Measurements from ENCODE around the gene ITPR1. TPM values are rescaled to one million over a fixed set of nuclear protein-coding genes. Genes with fewer than 3 reads are reported as not detected.
"Not testable (repeated sequence)": the region's sequence is repeated elsewhere in the genome, so short reads cannot be mapped to it uniquely, and the experiment has no call there.

ITPR1 gene
- total RNA-seq, 1 experiment from 2014 or later: 48.5 TPM

GRCh38 chr3:4589475-4590097, 96.4 kb downstream of the ITPR1 start:
- Histone ChIP-seq H4K20me1 (ENCODE audit: low read length) (0 out of 2 replicates have a peak, but pooled peaks cover 4% of the 10 kb centered on the region), H3K9me3 (ENCODE audit: low read length) (no peaks in the 10 kb centered on the region), H3K27ac (ENCODE audit: low read length) (no peak overlapping the region), H3K36me3 (ENCODE audit: low read depth, low read length) (no peaks in the 10 kb centered on the region), H3F3A (ENCODE audit: low read length, unreplicated experiment) (no peaks in the 10 kb centered on the region), H3K4me3 (ENCODE audit: low read length) (no peak overlapping the region), H3K4me2 (ENCODE audit: low read length) (no peak overlapping the region), H2AFZ (ENCODE audit: low read length) (no peak overlapping the region), H3K4me1 (ENCODE audit: insufficient read depth, low read length) (peaks cover 17% of the 10 kb centered on the region), H3K79me2 (ENCODE audit: low read length) (no peaks in the 10 kb centered on the region), H3K9ac (ENCODE audit: low read length) (no peak overlapping the region), H3K27me3 (ENCODE audit: low read length) (no peaks in the 10 kb centered on the region), H3K9me2 (replicated peaks; ENCODE audit: low read length) (no peaks in the 10 kb centered on the region)
- ChIA-PET POLR2A (ENCODE audit: unreplicated experiment) (no interaction called here), CTCF (no interaction called here)
- DNase-seq (no peak), ATAC-seq (no peak)
- intact Hi-C loops (cut with micrococcal nuclease): no loop called here
- TF ChIP-seq CTCF (conservative IDR thresholded peaks at IDR 0.05; ENCODE audit: low read depth, low read length) (no peak), EZH2 (IDR thresholded peaks at IDR 0.05; ENCODE audit: low read length, unreplicated experiment) (no peak), EZH2phosphoT487 (IDR thresholded peaks at IDR 0.05; ENCODE audit: borderline replicate concordance, low read length) (no peak)
- no TSS peak for BruUV-seq (replicated peaks)

GRCh38 chr3:4590849-4591248, 97.7 kb downstream of the ITPR1 start:
- intact Hi-C loops (cut with micrococcal nuclease); H3F3A ChIP-seq (ENCODE audit: low read length, unreplicated experiment); CTCF ChIA-PET; H3K9me2 ChIP-seq (replicated peaks; ENCODE audit: low read length); ATAC-seq; POLR2A ChIA-PET (ENCODE audit: unreplicated experiment); BruUV-seq (replicated peaks); H3K4me2 ChIP-seq (ENCODE audit: low read length); H3K4me3 ChIP-seq (ENCODE audit: low read length); H3K27ac ChIP-seq (ENCODE audit: low read length); H3K9ac ChIP-seq (ENCODE audit: low read length); H3K79me2 ChIP-seq (ENCODE audit: low read length); H3K36me3 ChIP-seq (ENCODE audit: low read depth, low read length); H2AFZ ChIP-seq (ENCODE audit: low read length); DNase-seq; H4K20me1 ChIP-seq (ENCODE audit: low read length); H3K9me3 ChIP-seq (ENCODE audit: low read length); H3K27me3 ChIP-seq (ENCODE audit: low read length): not testable (repeated sequence)
- peaks cover 15% of the 10 kb centered on the region for H3K4me1 ChIP-seq (ENCODE audit: insufficient read depth, low read length)

- Histone ChIP-seq H3K9me2 (replicated peaks; ENCODE audit: low read length) (no peaks in the 10 kb centered on the region), H3K27ac (ENCODE audit: low read length) (no peak overlapping the region), H3K4me3 (ENCODE audit: low read length) (no peak overlapping the region), H3F3A (ENCODE audit: low read length, unreplicated experiment) (no peaks in the 10 kb centered on the region), H4K20me1 (ENCODE audit: low read length) (0 out of 2 replicates have a peak, but pooled peaks cover 4% of the 10 kb centered on the region), H3K36me3 (ENCODE audit: low read depth, low read length) (no peaks in the 10 kb centered on the region), H3K27me3 (ENCODE audit: low read length) (no peaks in the 10 kb centered on the region), H3K4me2 (ENCODE audit: low read length) (no peak overlapping the region), H3K4me1 (ENCODE audit: insufficient read depth, low read length) (peaks cover 15% of the 10 kb centered on the region), H3K9me3 (ENCODE audit: low read length) (no peaks in the 10 kb centered on the region), H2AFZ (ENCODE audit: low read length) (no peak overlapping the region), H3K79me2 (ENCODE audit: low read length) (no peaks in the 10 kb centered on the region), H3K9ac (ENCODE audit: low read length) (no peak overlapping the region)
- ChIA-PET POLR2A (ENCODE audit: unreplicated experiment) (no interaction called here), CTCF (no interaction called here)
- intact Hi-C loops (cut with micrococcal nuclease): no loop called here
- TF ChIP-seq EZH2 (IDR thresholded peaks at IDR 0.05; ENCODE audit: low read length, unreplicated experiment) (no peak), EZH2phosphoT487 (IDR thresholded peaks at IDR 0.05; ENCODE audit: borderline replicate concordance, low read length) (no peak), CTCF (conservative IDR thresholded peaks at IDR 0.05; ENCODE audit: low read depth, low read length) (no peak)
- DNase-seq (no peak), ATAC-seq (no peak)
- no TSS peak for BruUV-seq (replicated peaks)
Measured at GRCh38 chr3:4591669-4592068, 98.5 kb downstream of the ITPR1 start.
